GM18519 (cell line): ENCODE data around the gene SMCO4.

Experiments
- ATAC-seq: cut with Tn5 transposase; IDR thresholded peaks from one replicate; pipeline ENCODE4 v1.9.1; 2021; ENCODE audit warnings: mild to moderate bottlenecking, moderate library complexity; ENCODE audit not compliant: unreplicated experiment, low FRiP score

Gene SMCO4

GRCh38 chr11:93529707-93530467 lies 13.3 kb downstream of the SMCO4 start:
- peak; percentile 25 for ATAC-seq

GRCh38 chr11:93528757-93529645 lies 14.2 kb downstream of the SMCO4 start:
- no peak for ATAC-seq

- no peak for ATAC-seq
Observed at GRCh38 chr11:93528252-93528651, 14.9 kb downstream of the SMCO4 start.

- no peak for ATAC-seq
Observed at GRCh38 chr11:93526641-93527583, 16.3 kb downstream of the SMCO4 start.

GRCh38 chr11:93526346-93526633 lies 16.9 kb downstream of the SMCO4 start:
- peak; percentile 24 for ATAC-seq

- ATAC-seq: peak; percentile 28
Observed at GRCh38 chr11:93525601-93526345, 17.4 kb downstream of the SMCO4 start.

- no peak for ATAC-seq
Observed at GRCh38 chr11:93524858-93525257, 18.3 kb downstream of the SMCO4 start.

- ATAC-seq: no peak
Observed at GRCh38 chr11:93524173-93524536, 19.0 kb downstream of the SMCO4 start.

- ATAC-seq: no peak
Observed at GRCh38 chr11:93520726-93521509, 22.3 kb downstream of the SMCO4 start.

- ATAC-seq: no peak
Observed at GRCh38 chr11:93519179-93519578, 24.0 kb downstream of the SMCO4 start.

- ATAC-seq: no peak
Observed at GRCh38 chr11:93518081-93518480, 25.1 kb downstream of the SMCO4 start.

GRCh38 chr11:93517611-93518010 lies 25.6 kb downstream of the SMCO4 start:
- no peak for ATAC-seq

GRCh38 chr11:93517041-93517440 lies 26.1 kb downstream of the SMCO4 start:
- ATAC-seq: no peak

- ATAC-seq: no peak
Observed at GRCh38 chr11:93515441-93516025, 27.7 kb downstream of the SMCO4 start.

- no peak for ATAC-seq
Observed at GRCh38 chr11:93514712-93515111, 28.5 kb downstream of the SMCO4 start.

- no peak for ATAC-seq
Observed at GRCh38 chr11:93513772-93514171, 29.4 kb downstream of the SMCO4 start.

- peak; percentile 67 for ATAC-seq
Observed at GRCh38 chr11:93512949-93513667, 30.1 kb downstream of the SMCO4 start.

GRCh38 chr11:93512073-93512475 lies 31.1 kb downstream of the SMCO4 start:
- peak; percentile 95 for ATAC-seq
